CD4-positive, alpha-beta T cell treated with Interleukin-2 at 100 ng/mL for 4 hours (primary cell): ENCODE results near the gene BCAP31.
"Not testable (repeated sequence)": the region's sequence is repeated elsewhere in the genome, so short reads cannot be mapped to it uniquely, and the experiment has no call there.

Experiments
- DNase-seq: peaks from one replicate; pipeline ENCODE4 v3.0.0-alpha.2; 2020; ENCODE audit warnings: low spot score

BCAP31 gene

GRCh38 chrX:153733651-153734240 lies 9.6 kb upstream of the BCAP31 start:
- DNase-seq, result no peak

GRCh38 chrX:153732401-153732800 lies 8.2 kb upstream of the BCAP31 start:
- DNase-seq, result no peak

GRCh38 chrX:153731845-153732215 lies 7.6 kb upstream of the BCAP31 start:
- no peak for DNase-seq

GRCh38 chrX:153731117-153731844 lies 7.1 kb upstream of the BCAP31 start:
- no peak for DNase-seq

- DNase-seq, result not testable (repeated sequence)
These were observed 5.9 kb upstream of the BCAP31 start for GRCh38 chrX:153730115-153730514.

GRCh38 chrX:153728951-153729631 lies 4.9 kb upstream of the BCAP31 start:
- DNase-seq, result no peak

GRCh38 chrX:153728095-153728494 lies 3.9 kb upstream of the BCAP31 start:
- no peak for DNase-seq

GRCh38 chrX:153727123-153727931 lies 3.1 kb upstream of the BCAP31 start:
- DNase-seq, result no peak

GRCh38 chrX:153726286-153727122 lies 2.3 kb upstream of the BCAP31 start:
- DNase-seq, result peak; percentile 45

GRCh38 chrX:153725832-153726285 lies 1.7 kb upstream of the BCAP31 start:
- DNase-seq, result no peak

- DNase-seq, result no peak
These were observed 1.0 kb upstream of the BCAP31 start for GRCh38 chrX:153725039-153725831.

- peak; percentile 37 for DNase-seq
These were observed 586 bp downstream of the BCAP31 start for GRCh38 chrX:153723351-153724251.

- no peak for DNase-seq
These were observed 1.4 kb downstream of the BCAP31 start for GRCh38 chrX:153722704-153723350.

- DNase-seq, result no peak
These were observed 4.5 kb downstream of the BCAP31 start for GRCh38 chrX:153719701-153720100.

GRCh38 chrX:153719238-153719637 lies 4.9 kb downstream of the BCAP31 start:
- no peak for DNase-seq

GRCh38 chrX:153717445-153717844 lies 6.7 kb downstream of the BCAP31 start:
- DNase-seq, result no peak

- DNase-seq, result no peak
These were observed 9.9 kb downstream of the BCAP31 start for GRCh38 chrX:153714256-153714655.

- DNase-seq, result no peak
These were observed 14.2 kb downstream of the BCAP31 start for GRCh38 chrX:153709726-153710674.
